Karpas-422 (cell line): Measurements from ENCODE around the gene MGA. TPM values are rescaled to one million over a fixed set of nuclear protein-coding genes. Genes with fewer than 3 reads are reported as not detected.

ENCODE experiments used
- DNase-seq: peaks from one replicate; pipeline ENCODE4 v3.0.0-alpha.2; 2015
- H2AFZ ChIP-seq: fragments of 200-600 bp; sonication (generic); 2 replicates; pipeline ENCODE4 v1.6.1; 2014; ENCODE audit warnings: antibody characterized with exemption, low read length, mixed read lengths
- H3K27ac ChIP-seq: fragments of 200-600 bp; sonication (generic); 2 replicates; pipeline ENCODE4 v1.5.1; 2014; ENCODE audit warnings: mild to moderate bottlenecking, low read length, moderate library complexity
- H3K27me3 ChIP-seq: fragments of 200-600 bp; sonication (generic); 2 replicates; pipeline ENCODE4 v1.6.1; 2014; ENCODE audit warnings: low read length, mixed read lengths
- H3K36me3 ChIP-seq: fragments of 200-600 bp; sonication (generic); 2 replicates; pipeline ENCODE4 v1.6.1; 2014; ENCODE audit warnings: low read length, mixed read lengths; ENCODE audit not compliant: insufficient read depth
- H3K4me1 ChIP-seq: fragments of 200-600 bp; sonication (generic); 2 replicates; pipeline ENCODE4 v1.6.1; 2014; ENCODE audit warnings: mild to moderate bottlenecking, low read length, mixed read lengths
- H3K4me2 ChIP-seq: fragments of 200-600 bp; sonication (generic); 2 replicates; pipeline ENCODE4 v1.6.1; 2014; ENCODE audit warnings: low read length, low read depth, mild to moderate bottlenecking; ENCODE audit not compliant: poor library complexity, severe bottlenecking
- H3K4me3 ChIP-seq: fragments of 200-600 bp; sonication (generic); 2 replicates; pipeline ENCODE4 v1.5.1; 2014; ENCODE audit warnings: mild to moderate bottlenecking, antibody characterized with exemption, low read length, mixed read lengths
- H3K79me2 ChIP-seq: fragments of 200-600 bp; sonication (generic); 2 replicates; pipeline ENCODE4 v1.6.1; 2014; ENCODE audit warnings: mild to moderate bottlenecking, low read length, mixed read lengths
- H3K9ac ChIP-seq: fragments of 200-600 bp; sonication (generic); 2 replicates; pipeline ENCODE4 v1.6.0; 2014; ENCODE audit warnings: low read length
- H3K9me2 ChIP-seq: fragments of 200-600 bp; sonication (generic), shearing (Covaris generic); replicated peaks from 2 replicates; pipeline ENCODE4 v1.6.0; 2014; ENCODE audit warnings: mild to moderate bottlenecking, low read length, moderate library complexity; ENCODE audit not compliant: insufficient read depth
- H3K9me3 ChIP-seq: fragments of 300-700, 200-600 bp; sonication (generic); 2 replicates; pipeline ENCODE4 v1.6.1; 2014; ENCODE audit warnings: low read length, mixed read lengths
- H4K20me1 ChIP-seq: fragments of 200-600 bp; sonication (generic); 2 replicates; pipeline ENCODE4 v1.6.1; 2014; ENCODE audit warnings: mild to moderate bottlenecking, antibody characterized with exemption, low read length, low read depth; ENCODE audit not compliant: insufficient read depth
- total RNA-seq: library from RNA; depleted of rRNA; stranded (reverse); fragments of >200 nt; shearing (Covaris generic); gene quantifications from 2 replicates; pipeline ENCODE4 v1.2.3, GENCODE V29; 2014; ENCODE audit warnings: low replicate concordance

Gene MGA
- total RNA-seq, 1 experiment from 2014 or later, result 68.1 TPM

DNA sequence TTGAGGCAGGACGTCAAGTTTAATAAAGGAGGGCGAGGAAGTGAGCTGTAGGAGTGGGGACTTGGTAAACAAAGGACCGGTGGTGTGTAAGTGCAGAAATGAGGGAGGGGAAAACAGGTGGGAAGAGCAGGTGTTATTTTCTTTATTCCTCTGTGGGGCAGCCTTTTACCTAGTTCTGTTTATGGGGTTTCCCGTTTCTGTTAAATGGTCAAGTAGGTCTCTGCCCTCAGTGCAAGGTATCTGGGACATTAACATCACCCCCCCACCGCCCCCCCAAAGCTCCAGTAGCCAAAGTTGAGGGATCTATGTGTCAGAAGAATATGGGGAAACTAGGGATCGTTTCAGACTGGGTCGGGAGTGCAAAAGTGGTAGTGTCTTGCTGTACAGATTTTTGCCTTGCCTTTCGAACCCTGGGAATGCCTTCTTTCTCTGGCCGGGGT lies 893 bp downstream of the MGA start:
- H3K9ac ChIP-seq, result peak overlapping the region; percentile 84

DNA sequence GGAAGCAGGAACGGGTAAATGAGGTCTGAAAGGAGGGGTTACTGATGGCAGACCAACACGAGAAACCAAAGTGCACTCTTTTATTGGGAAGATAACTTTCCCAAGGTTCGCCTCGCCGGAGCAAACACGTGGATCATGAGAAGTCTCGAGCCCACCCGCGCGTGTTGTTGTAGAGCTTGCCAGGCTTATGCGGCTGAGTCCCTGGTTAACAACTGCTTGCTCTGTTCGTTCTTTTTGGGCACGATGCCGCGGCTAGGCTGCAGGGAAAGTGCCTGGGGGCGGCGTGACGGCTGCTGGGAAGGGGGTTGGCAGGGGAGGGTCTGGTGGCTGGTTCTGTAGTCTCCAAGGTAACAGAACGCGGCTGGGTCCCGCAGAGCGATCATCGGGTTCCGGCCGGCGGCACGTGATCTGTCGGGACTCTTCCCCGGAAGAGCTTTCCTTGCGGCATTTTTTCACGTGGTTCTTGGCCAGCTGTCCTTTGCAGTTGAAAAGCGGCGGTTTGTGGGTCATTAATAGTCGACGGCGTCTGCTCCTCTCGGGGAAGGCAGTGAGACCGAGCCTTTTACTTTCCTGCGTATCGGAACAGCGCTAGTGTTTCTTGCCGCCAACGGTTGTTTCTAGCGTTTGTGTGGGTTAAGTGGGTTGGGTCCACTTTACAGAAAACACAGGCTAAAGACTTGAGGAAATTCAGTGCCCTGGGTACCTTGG lies 1.5 kb downstream of the MGA start:
- Histone ChIP-seq H3K4me3 (peak overlapping the region; percentile 77), H3K4me1 (peaks cover 51% of the 10 kb centered on the region)

More for the DNA sequence above, 893 bp downstream of the MGA start:
- H3K4me3 ChIP-seq, result peak overlapping the region; percentile 77
- H3K27ac ChIP-seq, result peak overlapping the region; percentile 83
- no peaks in the 10 kb centered on the region; the same call in 1 of the 2 replicates for H4K20me1 ChIP-seq
- no peaks in the 10 kb centered on the region for H3K9me3 ChIP-seq
- peaks cover 51% of the 10 kb centered on the region for H3K4me1 ChIP-seq
- H3K27me3 ChIP-seq, result no peaks in the 10 kb centered on the region
- H3K9me2 ChIP-seq, result no peaks in the 10 kb centered on the region
- H3K36me3 ChIP-seq, result no peaks in the 10 kb centered on the region
- peaks cover 55% of the 10 kb centered on the region for H3K79me2 ChIP-seq
- DNase-seq, result no peak
- 0 out of 2 replicates have a peak overlapping the region, but pooled peaks have one; percentile 52 for H2AFZ ChIP-seq
- H3K4me2 ChIP-seq, result peak overlapping the region; percentile 86

DNA sequence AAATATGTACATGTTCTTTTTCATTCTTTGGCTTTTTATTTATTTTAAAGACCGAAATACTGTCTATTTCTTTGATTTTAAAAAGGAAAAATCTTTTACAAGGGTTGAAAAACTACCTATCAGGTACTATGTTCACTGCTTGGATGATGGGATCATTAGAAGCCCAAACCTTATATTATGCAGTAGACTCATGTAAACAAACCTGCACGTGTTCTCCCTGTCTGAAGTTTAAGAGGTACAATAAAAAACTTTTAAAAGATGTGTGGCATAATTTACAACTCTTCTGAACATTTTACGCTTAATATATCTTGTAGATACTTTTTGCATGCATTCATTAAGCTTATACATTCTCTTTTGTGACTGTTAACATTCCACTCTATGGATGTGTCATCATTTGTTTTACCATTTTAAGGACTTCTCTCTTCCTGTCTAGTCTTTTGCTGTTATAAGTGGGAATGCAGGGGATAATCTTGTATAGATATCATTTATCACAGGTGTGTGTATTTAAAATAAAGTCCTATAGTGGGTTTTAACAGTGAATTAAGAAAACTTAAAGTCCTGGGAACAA lies 6.2 kb downstream of the MGA start:
- Histone ChIP-seq H2AFZ (no peak overlapping the region), H3K9ac (no peak overlapping the region), H3K4me2 (no peak overlapping the region), H3K27me3 (no peaks in the 10 kb centered on the region), H3K9me3 (no peaks in the 10 kb centered on the region), H3K9me2 (no peaks in the 10 kb centered on the region), H3K4me3 (no peak overlapping the region), H4K20me1 (peaks cover 18% of the 10 kb centered on the region), H3K36me3 (peaks cover 16% of the 10 kb centered on the region; the same call in 1 of the 2 replicates), H3K4me1 (peaks cover 37% of the 10 kb centered on the region), H3K79me2 (peaks cover 100% of the 10 kb centered on the region), H3K27ac (no peak overlapping the region)
- DNase-seq, result no peak

More for the DNA sequence above, 1.5 kb downstream of the MGA start:
- peak overlapping the region; percentile 83 for H3K27ac ChIP-seq
- H3K36me3 ChIP-seq, result no peaks in the 10 kb centered on the region
- peak; percentile 92 for DNase-seq
- peak overlapping the region; percentile 86 for H3K4me2 ChIP-seq
- peak overlapping the region; percentile 84 for H3K9ac ChIP-seq
- no peak overlapping the region for H2AFZ ChIP-seq
- no peaks in the 10 kb centered on the region for H3K9me3 ChIP-seq
- peaks cover 61% of the 10 kb centered on the region for H3K79me2 ChIP-seq
- no peaks in the 10 kb centered on the region for H3K9me2 ChIP-seq
- H3K27me3 ChIP-seq, result no peaks in the 10 kb centered on the region
- no peaks in the 10 kb centered on the region; the same call in 1 of the 2 replicates for H4K20me1 ChIP-seq

DNA sequence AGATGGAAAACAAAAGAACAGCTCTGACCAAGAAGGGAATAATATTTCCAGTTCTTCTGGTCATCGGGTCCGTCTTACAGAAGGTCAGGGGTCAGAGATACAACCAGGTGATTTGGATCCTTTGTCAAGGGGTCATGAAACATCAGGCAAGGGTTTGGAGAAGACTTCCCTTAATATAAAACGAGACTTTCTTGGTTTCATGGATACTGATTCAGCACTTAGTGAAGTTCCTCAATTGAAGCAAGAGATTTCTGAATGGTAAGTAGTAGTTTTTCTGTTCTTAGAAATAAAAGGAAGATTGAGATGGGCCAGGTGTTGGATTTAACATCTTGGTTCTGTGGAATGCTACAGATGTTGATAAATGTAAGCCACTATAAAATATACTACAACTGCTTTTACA lies 9.5 kb downstream of the MGA start:
- no peak for DNase-seq
- Histone ChIP-seq H4K20me1 (peaks cover 24% of the 10 kb centered on the region), H3K9ac (no peak overlapping the region), H3K4me1 (peaks cover 7% of the 10 kb centered on the region), H3K9me3 (no peaks in the 10 kb centered on the region), H3K4me3 (no peak overlapping the region), H3K36me3 (peaks cover 22% of the 10 kb centered on the region; the same call in 1 of the 2 replicates), H3K79me2 (peaks cover 100% of the 10 kb centered on the region), H3K9me2 (no peaks in the 10 kb centered on the region), H2AFZ (no peak overlapping the region), H3K27ac (no peak overlapping the region), H3K4me2 (no peak overlapping the region), H3K27me3 (no peaks in the 10 kb centered on the region)

DNA sequence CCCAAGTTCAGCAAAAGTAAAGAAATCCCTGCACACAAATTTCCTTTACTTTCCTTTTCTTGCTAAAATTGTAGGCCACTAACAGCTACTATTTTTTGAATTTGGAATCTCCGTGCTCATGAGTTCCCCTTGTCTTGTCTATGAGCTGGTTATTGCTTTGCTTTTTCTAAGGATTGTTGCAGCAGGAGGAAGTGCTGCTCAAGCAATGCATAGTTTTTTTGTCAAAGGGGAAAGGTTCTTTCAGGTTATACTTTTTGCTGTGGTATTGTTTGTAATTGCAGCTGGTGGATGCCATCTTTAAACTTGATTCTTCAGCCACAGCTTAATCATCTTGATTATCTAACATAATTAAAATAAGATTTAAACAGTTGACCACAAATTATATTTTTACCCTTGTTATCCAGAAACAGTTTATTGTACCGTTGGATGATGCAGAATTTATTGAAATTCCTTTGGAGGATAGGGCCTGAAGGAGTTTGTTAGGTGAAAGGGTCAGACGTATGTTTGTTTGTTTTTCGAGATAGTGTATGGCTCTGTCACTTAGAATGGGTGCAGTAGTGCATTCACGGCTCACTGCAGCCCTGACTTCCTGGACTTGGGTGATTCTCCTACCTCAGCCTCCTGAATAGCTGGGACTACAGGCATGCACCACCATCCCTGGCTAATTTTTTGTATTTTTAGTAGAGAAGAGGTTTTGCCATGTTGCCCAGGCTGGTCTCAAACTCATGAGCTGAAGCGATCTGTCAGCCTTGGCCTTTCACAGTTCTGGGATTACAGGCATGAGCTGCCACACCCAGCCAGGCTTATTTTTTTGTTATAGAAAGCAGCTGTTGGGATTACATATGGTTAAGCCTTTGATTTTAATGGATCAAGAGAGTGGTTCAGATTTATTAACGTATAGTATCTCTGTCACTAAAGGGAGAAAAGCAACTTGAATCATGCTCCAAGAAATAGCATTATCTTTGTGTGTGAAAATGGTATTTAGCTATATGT lies 11.7 kb downstream of the MGA start:
- peaks cover 37% of the 10 kb centered on the region; the same call in 1 of the 2 replicates for H3K36me3 ChIP-seq
- H3K4me3 ChIP-seq, result no peak overlapping the region
- no peak overlapping the region for H2AFZ ChIP-seq
- H3K4me1 ChIP-seq, result no peaks in the 10 kb centered on the region
- no peaks in the 10 kb centered on the region for H3K27me3 ChIP-seq
- DNase-seq, result no peak
- peaks cover 42% of the 10 kb centered on the region for H4K20me1 ChIP-seq
- no peak overlapping the region for H3K9ac ChIP-seq
- H3K27ac ChIP-seq, result no peak overlapping the region
- H3K9me2 ChIP-seq, result no peaks in the 10 kb centered on the region
- H3K79me2 ChIP-seq, result peaks cover 100% of the 10 kb centered on the region
- no peak overlapping the region for H3K4me2 ChIP-seq
- H3K9me3 ChIP-seq, result no peaks in the 10 kb centered on the region

DNA sequence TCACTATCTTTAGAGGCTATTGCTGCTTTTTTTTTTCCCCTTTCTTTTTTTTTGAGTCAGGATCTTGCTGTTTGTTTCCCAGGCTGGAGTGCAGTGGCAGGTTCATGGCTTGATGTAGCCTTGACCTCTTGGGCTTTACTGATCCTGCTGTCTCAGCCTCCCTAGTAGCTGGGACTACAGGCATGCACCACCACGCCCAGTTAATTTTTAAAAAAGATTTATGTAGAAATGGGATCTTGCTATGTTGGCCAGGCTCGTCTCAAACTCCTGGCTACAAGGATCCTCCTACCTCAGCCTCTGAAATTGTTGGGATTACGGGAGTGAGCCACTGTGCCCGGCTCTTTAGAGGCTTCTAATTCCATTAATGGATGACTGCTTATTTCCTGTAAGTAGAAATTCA lies 15.1 kb downstream of the MGA start:
- no peak overlapping the region for H3K4me2 ChIP-seq
- H3K9me3 ChIP-seq, result no peaks in the 10 kb centered on the region
- no peak overlapping the region for H2AFZ ChIP-seq
- DNase-seq, result peak; percentile 39
- peaks cover 100% of the 10 kb centered on the region for H3K79me2 ChIP-seq
- H3K36me3 ChIP-seq, result peaks cover 32% of the 10 kb centered on the region; the same call in 1 of the 2 replicates
- H3K9ac ChIP-seq, result no peak overlapping the region
- H3K9me2 ChIP-seq, result no peaks in the 10 kb centered on the region
- H3K4me3 ChIP-seq, result no peak overlapping the region
- no peaks in the 10 kb centered on the region for H3K4me1 ChIP-seq
- H3K27me3 ChIP-seq, result no peaks in the 10 kb centered on the region
- peaks cover 38% of the 10 kb centered on the region for H4K20me1 ChIP-seq
- H3K27ac ChIP-seq, result no peak overlapping the region

DNA sequence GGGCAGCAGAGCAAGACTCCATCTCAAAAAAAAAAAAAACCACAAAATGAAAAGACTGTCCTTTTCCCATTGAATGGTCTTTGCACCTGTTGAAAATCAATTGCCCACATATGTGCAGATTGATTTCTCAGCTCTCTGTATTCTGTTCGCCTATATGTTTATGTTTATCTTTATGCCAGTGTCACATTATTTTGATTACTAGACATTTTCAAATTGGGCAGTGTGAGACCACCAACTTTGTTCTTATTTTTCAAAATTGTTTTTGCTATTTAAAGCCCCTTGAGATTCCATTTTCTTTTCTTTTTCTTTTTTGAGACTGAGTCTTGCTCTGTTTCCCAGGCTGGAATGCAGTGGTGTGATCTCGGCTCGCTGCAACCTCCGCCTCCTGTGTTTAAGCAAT lies 18.5 kb downstream of the MGA start:
- no peaks in the 10 kb centered on the region for H3K9me2 ChIP-seq
- no peak overlapping the region for H3K4me3 ChIP-seq
- H3K4me1 ChIP-seq, result no peaks in the 10 kb centered on the region
- H3K9ac ChIP-seq, result no peak overlapping the region
- no peak overlapping the region for H3K4me2 ChIP-seq
- peaks cover 36% of the 10 kb centered on the region; the same call in 1 of the 2 replicates for H4K20me1 ChIP-seq
- peaks cover 100% of the 10 kb centered on the region for H3K79me2 ChIP-seq
- H3K27ac ChIP-seq, result no peak overlapping the region
- no peak for DNase-seq
- no peaks in the 10 kb centered on the region for H3K9me3 ChIP-seq
- no peak overlapping the region for H2AFZ ChIP-seq
- peaks cover 27% of the 10 kb centered on the region; the same call in 1 of the 2 replicates for H3K36me3 ChIP-seq
- H3K27me3 ChIP-seq, result no peaks in the 10 kb centered on the region
